Natural killer cell (primary cell): ENCODE measurements around the gene LRIT3. TPM values are rescaled to one million over a fixed set of nuclear protein-coding genes. Genes with fewer than 3 reads are reported as not detected.
"Not testable (repeated sequence)": the region's sequence is repeated elsewhere in the genome, so short reads cannot be mapped to it uniquely, and the experiment has no call there.

Source experiments
- ATAC-seq, 3 donors: fragments of 150-1000 bp in 2 of 3; fragments of 200-7000 bp in 1 of 3; cut with Tn5 transposase; 1 replicate in 1 of 3; 2 replicates in 2 of 3; pipeline ENCODE4 v1.10.0; 2021; ENCODE audit warnings: mild to moderate bottlenecking in 2 of 3, moderate library complexity in 2 of 3
- DNase-seq, 2 donors: peaks; one replicate each; pipeline versions ENCODE4 v3.0.0 to v3.0.0-alpha.2; 2013 to 2021; ENCODE audit warnings: mixed read lengths in 1 of 2
- H3K27ac ChIP-seq: one replicate; pipeline ENCODE4 v1.5.1; 2013; ENCODE audit warnings: mild to moderate bottlenecking, low read length
- H3K27me3 ChIP-seq: one replicate; pipeline ENCODE4 v1.6.1; 2013; ENCODE audit warnings: low read length; ENCODE audit not compliant: control insufficient read depth, insufficient read depth
- H3K36me3 ChIP-seq: one replicate; pipeline ENCODE4 v1.6.1; 2013; ENCODE audit warnings: low read length; ENCODE audit not compliant: control insufficient read depth, insufficient read depth
- H3K4me1 ChIP-seq: one replicate; pipeline ENCODE4 v1.6.1; 2013; ENCODE audit warnings: low read length; ENCODE audit not compliant: control insufficient read depth, insufficient read depth
- H3K4me3 ChIP-seq: one replicate; pipeline ENCODE4 v1.5.1; 2013; ENCODE audit warnings: low read length
- H3K9me3 ChIP-seq: one replicate; pipeline ENCODE4 v1.6.1; 2013; ENCODE audit warnings: low read length; ENCODE audit not compliant: control insufficient read depth, insufficient read depth
- H3K27ac Mint-ChIP-seq, 2 donors: one replicate each; pipeline ENCODE4 v1.8.0; 2022; ENCODE audit warnings: mild to moderate bottlenecking in 2 of 2, mixed read lengths in 2 of 2, moderate library complexity in 1 of 2
- H3K27me3 Mint-ChIP-seq, 2 donors: one replicate each; pipeline ENCODE4 v1.8.0; 2022; ENCODE audit warnings: low read depth in 2 of 2, mixed read lengths in 2 of 2
- H3K36me3 Mint-ChIP-seq: one replicate; pipeline ENCODE4 v1.8.0; 2022; ENCODE audit warnings: mixed read lengths
- H3K4me1 Mint-ChIP-seq, 2 donors: one replicate each; pipeline ENCODE4 v1.8.0; 2022; ENCODE audit warnings: mixed read lengths in 2 of 2
- H3K4me3 Mint-ChIP-seq: one replicate; pipeline ENCODE4 v1.8.0; 2022; ENCODE audit warnings: mild to moderate bottlenecking, moderate library complexity, mixed read lengths
- H3K9me3 Mint-ChIP-seq, 2 donors: one replicate each; pipeline ENCODE4 v1.8.0; 2022; ENCODE audit warnings: mixed read lengths in 2 of 2
- CTCF ChIP-seq: fragments of 200-600 bp; IDR thresholded peaks from one replicate; pipeline ENCODE4 v1.8.0; 2022; ENCODE audit warnings: antibody characterized with exemption
- WGBS: methylation state at CpG from one replicate; pipeline ENCODE4 v1.1.7; 2013; ENCODE audit warnings: missing lambda C conversion rate; ENCODE audit not compliant: insufficient coverage; 5-methylcytosine and 5-hydroxymethylcytosine counted together
- intact Hi-C: fragments of 100-400 bp; cut with micrococcal nuclease; formaldehyde crosslinking; loops from one replicate; pipeline ENCODE4 v1.14.2; 2022
- total RNA-seq, 4 donors: library from RNA; stranded (reverse); fragments of 120-200 nt in 1 of 4; gene quantifications; one replicate each; pipeline versions ENCODE4 v1.2.3 to v1.2.4, GENCODE V29; 2013 to 2022

Gene LRIT3
- total RNA-seq, 3 donors from 2014 or later (not counting 1 experiment from before 2014, with no cell fraction given), result 0.10 to 0.12 TPM; not detected in 1

GRCh38 chr4:109836985-109837384, 10.9 kb upstream of the LRIT3 start:
- Mint-ChIP-seq H3K9me3 (no peaks in the 10 kb centered on the region), H3K36me3 (peaks cover 6% of the 10 kb centered on the region), H3K27me3 (no peaks in the 10 kb centered on the region), H3K4me1 (no peaks in the 10 kb centered on the region), H3K27ac (no peak overlapping the region), H3K4me3 (no peak overlapping the region)
- no peak overlapping the region for H3K4me3 ChIP-seq
- H3K27ac ChIP-seq, result no peak overlapping the region
- no peaks in the 10 kb centered on the region for H3K9me3 ChIP-seq
- DNase-seq (no peak), ATAC-seq (no peak)
- intact Hi-C loops, result no loop called here
- H3K36me3 ChIP-seq, result no peaks in the 10 kb centered on the region
- no peak for TF ChIP-seq CTCF
- H3K27me3 ChIP-seq, result no peaks in the 10 kb centered on the region
- WGBS, result 100% methylated on average over 1 of the region's 3 CpGs
- no peaks in the 10 kb centered on the region for H3K4me1 ChIP-seq

- no peak for DNase-seq
- H3K9me3 Mint-ChIP-seq, result no peaks in the 10 kb centered on the region
- 66% methylated on average over 4 of the region's 6 CpGs for WGBS
- H3K27me3 Mint-ChIP-seq, result peaks cover 4 to 11% of the 10 kb centered on the region in 2 donors
- no peak overlapping the region for H3K4me3 ChIP-seq
- H3K4me1 ChIP-seq, result no peaks in the 10 kb centered on the region
- no peak overlapping the region for H3K27ac Mint-ChIP-seq
- no peaks in the 10 kb centered on the region for H3K9me3 ChIP-seq
- no peak for ATAC-seq
- no peaks in the 10 kb centered on the region for H3K36me3 Mint-ChIP-seq
- H3K36me3 ChIP-seq, result no peaks in the 10 kb centered on the region
- TF ChIP-seq CTCF, result no peak
- no peak overlapping the region for H3K4me3 Mint-ChIP-seq
- H3K27me3 ChIP-seq, result no peaks in the 10 kb centered on the region
- no peak overlapping the region for H3K27ac ChIP-seq
- H3K4me1 Mint-ChIP-seq, result no peaks in the 10 kb centered on the region
- intact Hi-C loops, result no loop called here
Observed at GRCh38 chr4:109846395-109847098, 1.4 kb upstream of the LRIT3 start.

GRCh38 chr4:109848501-109848900, 594 bp downstream of the LRIT3 start:
- H3K27ac ChIP-seq, result no peak overlapping the region
- intact Hi-C loops, result no loop called here
- no peaks in the 10 kb centered on the region for H3K9me3 Mint-ChIP-seq
- H3K9me3 ChIP-seq, result no peaks in the 10 kb centered on the region
- H3K4me1 ChIP-seq, result no peaks in the 10 kb centered on the region
- no peak for TF ChIP-seq CTCF
- WGBS, result 82% methylated on average over 2 of the region's 2 CpGs
- no peak overlapping the region for H3K4me3 ChIP-seq
- H3K36me3 ChIP-seq, result no peaks in the 10 kb centered on the region
- no peaks in the 10 kb centered on the region for H3K27me3 ChIP-seq
- no peak for DNase-seq
- peaks cover 7 to 11% of the 10 kb centered on the region in 2 donors for H3K27me3 Mint-ChIP-seq
- H3K4me3 Mint-ChIP-seq, result no peak overlapping the region
- H3K27ac Mint-ChIP-seq, result no peak overlapping the region
- ATAC-seq, result no peak
- no peaks in the 10 kb centered on the region for H3K36me3 Mint-ChIP-seq
- H3K4me1 Mint-ChIP-seq, result no peaks in the 10 kb centered on the region

GRCh38 chr4:109850601-109851000, 2.7 kb downstream of the LRIT3 start:
- Histone ChIP-seq H3K27me3 (no peaks in the 10 kb centered on the region), H3K9me3 (no peaks in the 10 kb centered on the region), H3K4me1 (no peaks in the 10 kb centered on the region), H3K27ac (no peak overlapping the region), H3K36me3 (no peaks in the 10 kb centered on the region), H3K4me3 (no peak overlapping the region)
- Mint-ChIP-seq H3K4me1 (no peaks in the 10 kb centered on the region), H3K36me3 (no peaks in the 10 kb centered on the region), H3K4me3 (no peak overlapping the region), H3K27me3 (peaks cover 10 to 11% of the 10 kb centered on the region in 2 donors), H3K27ac (no peak overlapping the region), H3K9me3 (no peaks in the 10 kb centered on the region)
- TF ChIP-seq CTCF, result no peak
- intact Hi-C loops, result no loop called here
- WGBS, result 70% methylated on average over 4 of the region's 5 CpGs
- DNase-seq, result no peak
- no peak for ATAC-seq

GRCh38 chr4:109859426-109860300, 11.8 kb downstream of the LRIT3 start:
- H3K27ac ChIP-seq, H3K4me3 ChIP-seq, H3K9me3 Mint-ChIP-seq, H3K27me3 Mint-ChIP-seq, ATAC-seq, H3K4me1 Mint-ChIP-seq, H3K36me3 ChIP-seq, H3K9me3 ChIP-seq, H3K4me3 Mint-ChIP-seq, H3K27ac Mint-ChIP-seq, H3K36me3 Mint-ChIP-seq, DNase-seq, H3K4me1 ChIP-seq, H3K27me3 ChIP-seq, intact Hi-C loops: not testable (repeated sequence)
- 94% methylated on average over 4 of the region's 4 CpGs for WGBS
